Epithelial cell of esophagus (primary cell): ENCODE measurements around the gene ATP5PO.

Experiments
- DNase-seq: peaks from one replicate; pipeline ENCODE4 v3.0.0; 2010; ENCODE audit warnings: low read depth
- H3K4me3 ChIP-seq: 2 replicates; pipeline ENCODE4 v1.5.1; 2011; ENCODE audit warnings: mild to moderate bottlenecking, low read length, control low read depth
- TF ChIP-seq, protein P1 (sequence below): IDR thresholded peaks from 2 replicates; pipeline ENCODE4 v1.5.1; 2011; ENCODE audit warnings: low read depth, mild to moderate bottlenecking, low read length, control low read depth, inconsistent platforms; ENCODE audit not compliant: insufficient read depth; ENCODE audit errors: missing control alignments

Gene ATP5PO

GRCh38 chr21:33947451-33948095, 32.0 kb upstream of the ATP5PO start:
- peak overlapping the region; percentile 27 for H3K4me3 ChIP-seq
- TF ChIP-seq, protein P1, sequence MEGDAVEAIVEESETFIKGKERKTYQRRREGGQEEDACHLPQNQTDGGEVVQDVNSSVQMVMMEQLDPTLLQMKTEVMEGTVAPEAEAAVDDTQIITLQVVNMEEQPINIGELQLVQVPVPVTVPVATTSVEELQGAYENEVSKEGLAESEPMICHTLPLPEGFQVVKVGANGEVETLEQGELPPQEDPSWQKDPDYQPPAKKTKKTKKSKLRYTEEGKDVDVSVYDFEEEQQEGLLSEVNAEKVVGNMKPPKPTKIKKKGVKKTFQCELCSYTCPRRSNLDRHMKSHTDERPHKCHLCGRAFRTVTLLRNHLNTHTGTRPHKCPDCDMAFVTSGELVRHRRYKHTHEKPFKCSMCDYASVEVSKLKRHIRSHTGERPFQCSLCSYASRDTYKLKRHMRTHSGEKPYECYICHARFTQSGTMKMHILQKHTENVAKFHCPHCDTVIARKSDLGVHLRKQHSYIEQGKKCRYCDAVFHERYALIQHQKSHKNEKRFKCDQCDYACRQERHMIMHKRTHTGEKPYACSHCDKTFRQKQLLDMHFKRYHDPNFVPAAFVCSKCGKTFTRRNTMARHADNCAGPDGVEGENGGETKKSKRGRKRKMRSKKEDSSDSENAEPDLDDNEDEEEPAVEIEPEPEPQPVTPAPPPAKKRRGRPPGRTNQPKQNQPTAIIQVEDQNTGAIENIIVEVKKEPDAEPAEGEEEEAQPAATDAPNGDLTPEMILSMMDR: no peak
- peak; percentile 98 for DNase-seq

GRCh38 chr21:33945652-33946270, 30.2 kb upstream of the ATP5PO start:
- H3K4me3 ChIP-seq: no peak overlapping the region
- peak; percentile 87 for DNase-seq
- TF ChIP-seq, protein P1: no peak

- no peak for DNase-seq
- TF ChIP-seq, protein P1: no peak
Observed at GRCh38 chr21:33944185-33944763, 28.7 kb upstream of the ATP5PO start.

DNA sequence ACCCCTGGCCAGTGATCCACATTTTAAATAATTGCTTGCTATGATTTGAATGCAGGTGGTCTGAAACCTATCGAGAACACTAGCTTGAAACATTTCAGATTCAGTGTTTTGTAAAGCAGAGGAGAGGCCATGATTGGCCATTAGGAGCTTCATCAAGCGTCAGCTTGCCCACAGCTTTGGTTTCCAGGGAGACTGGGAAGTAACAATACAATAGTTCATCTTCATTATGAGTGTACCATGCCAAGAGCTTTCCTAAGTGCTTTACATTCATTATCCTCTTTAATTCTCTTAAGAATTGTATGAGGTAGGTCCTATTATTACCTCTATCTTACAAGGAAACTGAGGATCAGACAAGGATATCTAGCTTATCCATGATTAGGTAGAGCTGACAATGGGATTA, 27.7 kb upstream of the ATP5PO start:
- DNase-seq: peak; percentile 38
- TF ChIP-seq, protein P1: no peak
- no peak overlapping the region for H3K4me3 ChIP-seq

More at GRCh38 chr21:33944185-33944763, 28.7 kb upstream of the ATP5PO start:
- no peak overlapping the region for H3K4me3 ChIP-seq

GRCh38 chr21:33942426-33942825, 26.8 kb upstream of the ATP5PO start:
- TF ChIP-seq, protein P1: no peak
- no peak for DNase-seq
- no peak overlapping the region for H3K4me3 ChIP-seq

DNA sequence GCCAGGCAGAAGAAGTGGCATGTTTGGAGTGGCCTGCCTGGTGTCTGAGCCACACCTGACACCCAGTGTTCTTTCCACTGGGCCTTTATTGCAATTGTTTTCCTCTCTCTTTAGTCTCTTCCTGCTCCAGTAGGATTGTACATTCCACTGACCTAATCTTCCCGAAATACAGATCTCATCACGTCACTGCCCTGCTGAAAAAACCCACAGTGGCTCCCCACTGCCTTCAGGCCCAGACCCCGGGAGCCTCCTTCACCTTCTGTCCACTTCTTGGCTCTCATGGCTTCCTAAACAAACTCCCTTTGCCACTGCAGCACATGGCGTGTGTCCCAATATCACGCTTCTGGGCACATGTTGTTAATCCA, 25.3 kb upstream of the ATP5PO start:
- TF ChIP-seq, protein P1: no peak
- DNase-seq: no peak
- H3K4me3 ChIP-seq: no peak overlapping the region
